Testis (tissue), 2 donors: Measurements from ENCODE around the gene MCTP1.

Experiments used
- POLR2A ChIP-seq: fragments of 450-650 bp; IDR thresholded peaks from one replicate; pipeline ENCODE4 v1.6.1; 2017; ENCODE audit warnings: antibody characterized with exemption, mild to moderate bottlenecking, moderate library complexity
- TF ChIP-seq, protein P1 (sequence below), 3 experiments: fragments of 450-650 bp in 2 of 3; fragments of 200-600 bp in 1 of 3; sonication (generic) in 1 of 3; IDR thresholded peaks; one replicate each; pipeline ENCODE4 v1.5.1; 2016 to 2019; ENCODE audit warnings: antibody characterized with exemption in 3 of 3, mild to moderate bottlenecking in 2 of 3, moderate library complexity in 1 of 3

DNA sequence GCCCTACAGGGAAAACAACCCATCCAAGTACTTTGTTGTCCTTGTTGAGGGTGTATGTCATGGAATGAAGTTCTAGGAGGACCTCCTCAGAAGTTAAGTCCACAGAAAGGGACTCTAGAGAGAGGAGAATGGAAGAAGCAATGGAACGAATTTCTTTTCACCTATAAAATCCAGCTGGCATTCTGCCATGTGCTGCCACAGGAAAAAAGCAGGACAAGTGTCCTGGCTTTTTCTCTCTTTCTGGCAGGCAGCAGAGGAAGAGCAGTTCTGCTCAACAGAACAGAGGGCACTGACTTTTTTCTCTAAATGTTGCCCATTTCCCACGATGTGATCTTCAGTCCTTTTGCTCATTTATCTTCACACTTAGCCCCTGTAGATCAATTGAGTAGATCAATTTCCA is 240.8 kb downstream of the MCTP1 start:
- no peak for TF ChIP-seq POLR2A
- TF ChIP-seq, protein P1, sequence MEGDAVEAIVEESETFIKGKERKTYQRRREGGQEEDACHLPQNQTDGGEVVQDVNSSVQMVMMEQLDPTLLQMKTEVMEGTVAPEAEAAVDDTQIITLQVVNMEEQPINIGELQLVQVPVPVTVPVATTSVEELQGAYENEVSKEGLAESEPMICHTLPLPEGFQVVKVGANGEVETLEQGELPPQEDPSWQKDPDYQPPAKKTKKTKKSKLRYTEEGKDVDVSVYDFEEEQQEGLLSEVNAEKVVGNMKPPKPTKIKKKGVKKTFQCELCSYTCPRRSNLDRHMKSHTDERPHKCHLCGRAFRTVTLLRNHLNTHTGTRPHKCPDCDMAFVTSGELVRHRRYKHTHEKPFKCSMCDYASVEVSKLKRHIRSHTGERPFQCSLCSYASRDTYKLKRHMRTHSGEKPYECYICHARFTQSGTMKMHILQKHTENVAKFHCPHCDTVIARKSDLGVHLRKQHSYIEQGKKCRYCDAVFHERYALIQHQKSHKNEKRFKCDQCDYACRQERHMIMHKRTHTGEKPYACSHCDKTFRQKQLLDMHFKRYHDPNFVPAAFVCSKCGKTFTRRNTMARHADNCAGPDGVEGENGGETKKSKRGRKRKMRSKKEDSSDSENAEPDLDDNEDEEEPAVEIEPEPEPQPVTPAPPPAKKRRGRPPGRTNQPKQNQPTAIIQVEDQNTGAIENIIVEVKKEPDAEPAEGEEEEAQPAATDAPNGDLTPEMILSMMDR (IDR thresholded peaks at IDR 0.05): no peak
